A673 (cell line): ENCODE results near the gene CPOX. TPM values are rescaled to one million over a fixed set of nuclear protein-coding genes. Genes with fewer than 3 reads are reported as not detected.

ENCODE experiments used
- BruUV-seq: library from RNA; stranded (reverse); fragments of 400-500 nt; replicated peaks from 2 replicates; lab custom pipeline; 2021; lab: Mats Ljungman, UMichigan
- CTCF ChIA-PET: fragments of 300-600 bp; sonication (Branson Sonifier 250); formaldehyde crosslinking; loops from one replicate; lab custom pipeline; 2022; ENCODE audit warnings: antibody characterized with exemption; lab: Charles Lee
- POLR2A ChIA-PET: fragments of 300-600 bp; sonication (Branson Sonifier 250); formaldehyde crosslinking; loops from one replicate; lab custom pipeline; 2022; ENCODE audit warnings: antibody characterized with exemption; ENCODE audit not compliant: low non-redundant PET; lab: Charles Lee
- DNase-seq: peaks from one replicate; pipeline ENCODE4 v3.0.0-alpha.2; 2015; ENCODE audit warnings: low spot score
- H3K27ac ChIP-seq: fragments of 200-600 bp; sonication (generic); 2 replicates; pipeline ENCODE4 v1.5.1; 2016; ENCODE audit warnings: mixed run types, low read depth, mild to moderate bottlenecking, mixed read lengths, antibody characterized with exemption, low read length; ENCODE audit not compliant: poor library complexity, severe bottlenecking
- H3K27me3 ChIP-seq: fragments of 200-600 bp; sonication (generic); replicated peaks from 2 replicates; pipeline ENCODE4 v1.6.1; 2017; ENCODE audit warnings: mixed run types, low read depth, mild to moderate bottlenecking, mixed read lengths, antibody characterized with exemption, low read length; ENCODE audit not compliant: insufficient read depth, poor library complexity
- H3K36me3 ChIP-seq: fragments of 200-600 bp; sonication (generic); 2 replicates; pipeline ENCODE4 v1.6.1; 2016; ENCODE audit warnings: mixed run types, mild to moderate bottlenecking, mixed read lengths, antibody characterized with exemption, low read length; ENCODE audit not compliant: insufficient read depth, poor library complexity, severe bottlenecking
- H3K4me1 ChIP-seq: fragments of 200-600 bp; sonication (generic); 2 replicates; pipeline ENCODE4 v1.6.1; 2017; ENCODE audit warnings: mixed run types, mild to moderate bottlenecking, mixed read lengths, antibody characterized with exemption, low read length; ENCODE audit not compliant: insufficient read depth, poor library complexity, severe bottlenecking
- H3K4me3 ChIP-seq: fragments of 200-600 bp; sonication (generic); 2 replicates; pipeline ENCODE4 v1.5.1; 2016; ENCODE audit warnings: low read depth, mixed run types, mild to moderate bottlenecking, mixed read lengths, low read length; ENCODE audit not compliant: poor library complexity, severe bottlenecking
- H3K9me3 ChIP-seq: fragments of 200-600 bp; sonication (generic); 2 replicates; pipeline ENCODE4 v1.6.1; 2016; ENCODE audit warnings: mixed run types, low read depth, mild to moderate bottlenecking, mixed read lengths, antibody characterized with exemption, low read length; ENCODE audit not compliant: poor library complexity, severe bottlenecking
- EZH2 ChIP-seq: fragments of 200-600 bp; sonication (generic); IDR thresholded peaks from 2 replicates; pipeline ENCODE4 v1.6.1; 2017; ENCODE audit warnings: borderline replicate concordance, low read depth, mild to moderate bottlenecking, mixed read lengths, antibody characterized with exemption, low read length; ENCODE audit not compliant: poor library complexity, severe bottlenecking
- intact Hi-C: fragments of 100-400 bp; cut with micrococcal nuclease; formaldehyde crosslinking; loops from one replicate; pipeline ENCODE4 v1.10.0; 2022; ENCODE audit not compliant: unreplicated experiment
- total RNA-seq: library from RNA; stranded (reverse); gene quantifications from 2 replicates; pipeline ENCODE4 v1.2.3, GENCODE V29; 2021
- TF ChIP-seq, protein P1 (sequence below): fragments of 300-800, 200-600 bp; sonication (generic); conservative IDR thresholded peaks from 2 replicates; pipeline ENCODE4 v1.5.1; 2017; ENCODE audit warnings: low read depth, mild to moderate bottlenecking, antibody characterized with exemption, low read length, moderate library complexity, mixed read lengths

The CPOX gene
- total RNA-seq, 1 experiment from 2014 or later: 27.7 TPM

DNA sequence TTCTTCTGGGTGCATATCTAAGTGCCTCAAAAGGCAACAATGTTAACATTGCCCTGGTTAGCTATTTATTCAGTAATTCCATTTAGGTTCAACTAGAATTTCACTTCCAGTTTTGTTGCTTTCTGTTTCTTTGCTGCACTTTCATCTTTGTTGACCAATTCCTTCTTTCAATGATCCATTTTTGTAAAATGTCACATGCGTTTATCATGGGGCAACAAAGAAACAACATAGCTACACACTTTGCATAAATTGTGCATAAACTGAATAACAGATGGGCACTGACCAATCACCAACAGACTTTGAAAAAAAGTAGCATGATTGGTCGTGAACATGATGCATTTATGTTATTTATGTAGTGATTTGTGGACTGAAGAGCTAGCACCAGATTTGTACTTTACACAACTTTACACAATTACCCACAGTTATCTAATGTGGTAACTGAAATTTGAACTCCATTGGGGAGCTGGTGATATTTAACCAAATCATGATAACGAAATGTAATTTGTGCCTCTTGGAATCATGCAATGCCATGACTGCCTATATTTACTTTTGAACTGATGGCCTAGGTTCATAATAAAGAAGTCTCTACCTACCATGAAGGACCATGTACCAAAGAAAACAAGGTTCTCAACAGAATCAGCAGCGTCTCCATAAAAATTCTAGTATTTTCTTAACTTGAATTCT is 7.1 kb upstream of the CPOX start:
- H3K27ac ChIP-seq: no peak overlapping the region
- POLR2A ChIA-PET: no interaction called here
- H3K4me1 ChIP-seq: no peaks in the 10 kb centered on the region
- no peaks in the 10 kb centered on the region for H3K27me3 ChIP-seq
- no peak for DNase-seq
- no TSS peak for BruUV-seq
- no peak for TF ChIP-seq EZH2
- TF ChIP-seq, protein P1, sequence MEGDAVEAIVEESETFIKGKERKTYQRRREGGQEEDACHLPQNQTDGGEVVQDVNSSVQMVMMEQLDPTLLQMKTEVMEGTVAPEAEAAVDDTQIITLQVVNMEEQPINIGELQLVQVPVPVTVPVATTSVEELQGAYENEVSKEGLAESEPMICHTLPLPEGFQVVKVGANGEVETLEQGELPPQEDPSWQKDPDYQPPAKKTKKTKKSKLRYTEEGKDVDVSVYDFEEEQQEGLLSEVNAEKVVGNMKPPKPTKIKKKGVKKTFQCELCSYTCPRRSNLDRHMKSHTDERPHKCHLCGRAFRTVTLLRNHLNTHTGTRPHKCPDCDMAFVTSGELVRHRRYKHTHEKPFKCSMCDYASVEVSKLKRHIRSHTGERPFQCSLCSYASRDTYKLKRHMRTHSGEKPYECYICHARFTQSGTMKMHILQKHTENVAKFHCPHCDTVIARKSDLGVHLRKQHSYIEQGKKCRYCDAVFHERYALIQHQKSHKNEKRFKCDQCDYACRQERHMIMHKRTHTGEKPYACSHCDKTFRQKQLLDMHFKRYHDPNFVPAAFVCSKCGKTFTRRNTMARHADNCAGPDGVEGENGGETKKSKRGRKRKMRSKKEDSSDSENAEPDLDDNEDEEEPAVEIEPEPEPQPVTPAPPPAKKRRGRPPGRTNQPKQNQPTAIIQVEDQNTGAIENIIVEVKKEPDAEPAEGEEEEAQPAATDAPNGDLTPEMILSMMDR: no peak
- no peaks in the 10 kb centered on the region for H3K9me3 ChIP-seq
- H3K4me3 ChIP-seq: no peak overlapping the region
- intact Hi-C loops: loop anchor here (10.0 kb wide), 1 partner anchor 1154 kb away; no protein-coding TSS in a partner anchor
- CTCF ChIA-PET: no interaction called here
- no peaks in the 10 kb centered on the region for H3K36me3 ChIP-seq

GRCh38 chr3:98599647-98600411 is 6.4 kb upstream of the CPOX start:
- Histone ChIP-seq H3K9me3 (no peaks in the 10 kb centered on the region), H3K4me1 (no peaks in the 10 kb centered on the region), H3K4me3 (no peak overlapping the region), H3K36me3 (no peaks in the 10 kb centered on the region), H3K27me3 (no peaks in the 10 kb centered on the region), H3K27ac (no peak overlapping the region)
- intact Hi-C loops: loop anchor here (5.0 to 10.0 kb wide), 3 partner anchors 107 to 1155 kb away; no protein-coding TSS in a partner anchor
- no peak for TF ChIP-seq EZH2
- TF ChIP-seq, protein P1: no peak
- ChIA-PET CTCF (no interaction called here), POLR2A (no interaction called here)
- BruUV-seq: no TSS peak
- no peak for DNase-seq

- no TSS peak for BruUV-seq
- intact Hi-C loops: loop anchor here (5.0 kb wide), 2 partner anchors 109 to 399 kb away; no protein-coding TSS in a partner anchor
- TF ChIP-seq EZH2: no peak
- TF ChIP-seq, protein P1: no peak
- no peaks in the 10 kb centered on the region for H3K9me3 ChIP-seq
- ChIA-PET CTCF (no interaction called here), POLR2A (no interaction called here)
- no peak for DNase-seq
- no peaks in the 10 kb centered on the region for H3K36me3 ChIP-seq
- H3K27ac ChIP-seq: no peak overlapping the region
- H3K4me1 ChIP-seq: no peaks in the 10 kb centered on the region
- H3K4me3 ChIP-seq: no peak overlapping the region
- no peaks in the 10 kb centered on the region for H3K27me3 ChIP-seq
Observed at GRCh38 chr3:98598492-98598891, 5.1 kb upstream of the CPOX start.
